Loucy (cell line): ENCODE measurements around the gene USP19.

ENCODE experiments used
- H2AFZ ChIP-seq: fragments of 200-600 bp; sonication (generic); 2 replicates; pipeline ENCODE4 v1.6.0; 2016; ENCODE audit warnings: antibody characterized with exemption, mild to moderate bottlenecking, low read length, moderate library complexity
- H3F3A ChIP-seq: fragments of 200-600 bp; 2 replicates; pipeline ENCODE4 v1.6.0; 2016; ENCODE audit warnings: antibody characterized with exemption, low read depth, mild to moderate bottlenecking
- H3K27me3 ChIP-seq: fragments of 200-600 bp; sonication (generic); 2 replicates; pipeline ENCODE4 v1.6.1; 2014; ENCODE audit warnings: low read length, mild to moderate bottlenecking; ENCODE audit not compliant: insufficient read depth, poor library complexity, severe bottlenecking
- H3K36me3 ChIP-seq: fragments of 200-600 bp; sonication (generic); 2 replicates; pipeline ENCODE4 v1.6.1; 2016; ENCODE audit warnings: low read length; ENCODE audit not compliant: insufficient read depth
- H3K4me1 ChIP-seq: fragments of 200-600 bp; sonication (generic); 2 replicates; pipeline ENCODE4 v1.5.1; 2014; ENCODE audit warnings: low read length, mild to moderate bottlenecking; ENCODE audit not compliant: insufficient read depth, poor library complexity, severe bottlenecking
- H3K4me2 ChIP-seq: fragments of 200-600 bp; sonication (generic); 2 replicates; pipeline ENCODE4 v1.6.0; 2014; ENCODE audit warnings: antibody characterized with exemption, low read length, low read depth, mild to moderate bottlenecking; ENCODE audit not compliant: poor library complexity, severe bottlenecking
- H3K4me3 ChIP-seq: fragments of 200-600 bp; sonication (generic); 2 replicates; pipeline ENCODE4 v1.5.1; 2014; ENCODE audit warnings: low read length, mild to moderate bottlenecking, mixed read lengths; ENCODE audit not compliant: poor library complexity, severe bottlenecking
- H3K79me2 ChIP-seq: fragments of 200-600 bp; sonication (generic); 2 replicates; pipeline ENCODE4 v1.6.1; 2014; ENCODE audit warnings: low read length; ENCODE audit not compliant: insufficient read depth
- H3K9ac ChIP-seq: fragments of 200-600 bp; sonication (generic); 2 replicates; pipeline ENCODE4 v1.6.0; 2014; ENCODE audit warnings: mild to moderate bottlenecking, low read depth, low read length, moderate library complexity; ENCODE audit not compliant: poor library complexity, severe bottlenecking
- H3K9me2 ChIP-seq: fragments of 200-600 bp; sonication (generic); replicated peaks from 2 replicates; pipeline ENCODE4 v1.6.1; 2016; ENCODE audit warnings: low read depth, low read length, mixed read lengths
- H3K9me3 ChIP-seq: fragments of 200-600 bp; sonication (generic); 2 replicates; pipeline ENCODE4 v1.6.1; 2014; ENCODE audit warnings: mild to moderate bottlenecking, antibody characterized with exemption, low read length, low read depth; ENCODE audit not compliant: insufficient read depth
- H4K20me1 ChIP-seq: fragments of 200-600 bp; sonication (generic); 2 replicates; pipeline ENCODE4 v1.6.0; 2014; ENCODE audit warnings: antibody characterized with exemption, low read length, mild to moderate bottlenecking; ENCODE audit not compliant: insufficient read depth, poor library complexity, severe bottlenecking
- EZH2phosphoT487 ChIP-seq: fragments of 200-600 bp; IDR thresholded peaks from 2 replicates; pipeline ENCODE4 v1.6.1; 2018; ENCODE audit warnings: antibody characterized with exemption, mild to moderate bottlenecking, moderate library complexity, borderline replicate concordance
- TF ChIP-seq, protein P1 (sequence below): fragments of 200-600 bp; sonication (generic); conservative IDR thresholded peaks from 2 replicates; pipeline ENCODE4 v1.5.1; 2014; ENCODE audit warnings: mild to moderate bottlenecking, antibody characterized with exemption, low read length

USP19 gene

DNA sequence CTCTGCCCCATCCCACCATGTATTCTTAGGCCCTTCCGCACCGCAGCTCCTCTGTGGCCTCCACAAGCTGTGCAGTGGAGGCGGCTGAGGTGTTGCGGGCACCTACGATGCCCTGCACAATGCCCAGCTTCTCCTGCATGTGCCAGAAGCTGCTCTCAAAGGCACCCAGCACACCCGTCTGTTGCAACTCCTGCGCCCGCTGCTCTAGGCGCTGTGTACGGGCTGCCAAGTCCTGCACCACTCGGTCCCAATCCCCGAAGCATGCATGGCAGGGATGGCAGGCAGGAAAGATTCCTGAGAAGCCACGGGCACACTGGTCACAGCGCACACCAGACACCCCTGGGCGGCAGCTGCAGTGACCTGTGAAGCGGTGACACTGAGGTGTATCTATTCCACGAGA, 3.1 kb upstream of the USP19 start:
- H3K27me3 ChIP-seq: no peaks in the 10 kb centered on the region
- H3K79me2 ChIP-seq: peaks cover 16% of the 10 kb centered on the region
- no peak overlapping the region for H3K4me2 ChIP-seq
- H3F3A ChIP-seq: peaks cover 7% of the 10 kb centered on the region
- no peaks in the 10 kb centered on the region for H3K36me3 ChIP-seq
- H4K20me1 ChIP-seq: peaks cover 3% of the 10 kb centered on the region
- TF ChIP-seq EZH2phosphoT487: no peak
- TF ChIP-seq, protein P1, sequence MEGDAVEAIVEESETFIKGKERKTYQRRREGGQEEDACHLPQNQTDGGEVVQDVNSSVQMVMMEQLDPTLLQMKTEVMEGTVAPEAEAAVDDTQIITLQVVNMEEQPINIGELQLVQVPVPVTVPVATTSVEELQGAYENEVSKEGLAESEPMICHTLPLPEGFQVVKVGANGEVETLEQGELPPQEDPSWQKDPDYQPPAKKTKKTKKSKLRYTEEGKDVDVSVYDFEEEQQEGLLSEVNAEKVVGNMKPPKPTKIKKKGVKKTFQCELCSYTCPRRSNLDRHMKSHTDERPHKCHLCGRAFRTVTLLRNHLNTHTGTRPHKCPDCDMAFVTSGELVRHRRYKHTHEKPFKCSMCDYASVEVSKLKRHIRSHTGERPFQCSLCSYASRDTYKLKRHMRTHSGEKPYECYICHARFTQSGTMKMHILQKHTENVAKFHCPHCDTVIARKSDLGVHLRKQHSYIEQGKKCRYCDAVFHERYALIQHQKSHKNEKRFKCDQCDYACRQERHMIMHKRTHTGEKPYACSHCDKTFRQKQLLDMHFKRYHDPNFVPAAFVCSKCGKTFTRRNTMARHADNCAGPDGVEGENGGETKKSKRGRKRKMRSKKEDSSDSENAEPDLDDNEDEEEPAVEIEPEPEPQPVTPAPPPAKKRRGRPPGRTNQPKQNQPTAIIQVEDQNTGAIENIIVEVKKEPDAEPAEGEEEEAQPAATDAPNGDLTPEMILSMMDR: no peak
- H2AFZ ChIP-seq: no peak overlapping the region
- no peaks in the 10 kb centered on the region for H3K9me2 ChIP-seq
- H3K9ac ChIP-seq: no peak overlapping the region
- no peak overlapping the region for H3K4me3 ChIP-seq
- peaks cover 18% of the 10 kb centered on the region for H3K4me1 ChIP-seq
- H3K9me3 ChIP-seq: no peaks in the 10 kb centered on the region

DNA sequence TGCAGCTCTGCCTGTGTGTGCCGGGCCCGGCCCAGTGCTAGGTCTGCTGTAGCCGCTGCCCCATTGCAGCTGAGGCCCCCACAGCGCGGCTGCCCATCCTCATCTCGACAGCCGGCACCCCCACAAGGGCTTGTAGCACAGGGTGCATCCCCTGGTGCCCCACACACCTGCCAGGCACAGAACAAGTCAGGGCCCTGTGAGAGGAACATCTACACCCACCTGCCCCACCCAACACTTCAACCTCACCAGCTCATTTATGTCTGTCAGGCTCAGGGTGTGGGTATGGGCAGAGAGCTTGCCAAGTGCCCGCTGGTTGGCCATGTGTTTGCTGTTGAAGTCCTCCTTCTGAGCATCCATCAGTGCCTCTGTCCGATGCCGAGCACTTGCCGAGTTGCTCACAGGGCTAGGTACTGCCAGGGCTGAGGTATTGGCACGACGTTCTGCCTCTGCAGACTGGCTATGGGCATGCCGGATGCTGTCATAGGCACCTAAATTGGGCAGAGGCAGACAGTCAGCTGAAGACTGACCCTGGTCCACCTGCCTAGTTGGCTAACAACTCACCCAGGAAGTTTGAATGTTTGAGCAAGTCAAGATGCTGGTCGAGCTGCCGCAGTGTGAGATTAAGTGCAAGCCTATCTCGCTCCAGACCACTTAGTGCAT, 2.4 kb upstream of the USP19 start:
- no peak for TF ChIP-seq EZH2phosphoT487
- Histone ChIP-seq H3K36me3 (peaks cover under 1% of the 10 kb centered on the region; the same call in 1 of the 2 replicates), H3K27me3 (no peaks in the 10 kb centered on the region), H4K20me1 (peaks cover 3% of the 10 kb centered on the region), H3K4me1 (peaks cover 21% of the 10 kb centered on the region), H3K4me2 (no peak overlapping the region), H3K79me2 (peaks cover 23% of the 10 kb centered on the region), H3K9me3 (no peaks in the 10 kb centered on the region), H3K9me2 (no peaks in the 10 kb centered on the region), H3F3A (peaks cover 7% of the 10 kb centered on the region), H3K9ac (no peak overlapping the region), H2AFZ (no peak overlapping the region), H3K4me3 (no peak overlapping the region)

DNA sequence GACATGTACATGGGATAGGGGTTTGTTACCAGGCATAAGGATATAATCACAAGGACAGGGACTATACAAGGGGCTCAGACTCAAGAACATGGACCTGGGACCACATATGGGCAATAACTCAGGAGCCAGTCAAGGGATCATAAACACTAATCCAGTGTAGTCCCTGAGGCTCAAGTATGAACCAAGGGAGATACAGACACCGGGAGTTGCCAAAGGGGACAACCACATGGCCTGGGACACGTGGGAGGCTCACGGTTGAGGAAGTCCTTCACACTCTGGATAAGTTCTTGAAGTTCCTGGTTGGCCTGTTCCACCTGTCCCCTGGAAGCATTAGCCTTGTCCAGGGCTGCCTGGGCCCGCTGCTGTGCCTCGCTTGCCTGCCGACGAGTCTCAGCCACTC, 1.8 kb upstream of the USP19 start:
- H3K4me1 ChIP-seq: peaks cover 21% of the 10 kb centered on the region
- H3K4me3 ChIP-seq: no peak overlapping the region
- H3K36me3 ChIP-seq: peaks cover 6% of the 10 kb centered on the region; the same call in 1 of the 2 replicates
- H2AFZ ChIP-seq: no peak overlapping the region
- H3K27me3 ChIP-seq: no peaks in the 10 kb centered on the region
- H3K9ac ChIP-seq: no peak overlapping the region
- no peak overlapping the region for H3K4me2 ChIP-seq
- H3F3A ChIP-seq: peaks cover 7% of the 10 kb centered on the region
- H4K20me1 ChIP-seq: peaks cover 3% of the 10 kb centered on the region
- H3K79me2 ChIP-seq: peaks cover 28% of the 10 kb centered on the region
- H3K9me2 ChIP-seq: no peaks in the 10 kb centered on the region
- no peaks in the 10 kb centered on the region for H3K9me3 ChIP-seq
- TF ChIP-seq, protein P1: no peak
- no peak for TF ChIP-seq EZH2phosphoT487

DNA sequence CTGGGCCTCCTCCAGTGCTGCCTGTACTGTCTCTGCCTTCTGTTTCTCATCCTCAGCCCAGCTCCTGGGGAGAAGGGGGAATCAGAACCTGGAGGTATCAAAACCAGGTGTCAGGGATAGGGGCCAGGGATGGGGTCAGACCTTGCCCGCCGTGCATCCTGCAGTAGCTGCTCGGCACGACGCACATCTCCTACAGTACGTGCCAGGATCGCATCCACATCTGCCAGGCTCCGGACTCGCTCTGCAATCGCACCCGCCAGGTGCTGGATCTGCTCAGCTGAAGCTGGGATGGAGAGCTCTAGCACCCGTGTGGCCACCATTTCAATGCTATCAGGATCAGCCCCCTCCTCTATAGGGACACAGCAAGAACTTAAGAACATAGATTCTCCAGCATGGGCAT, 1.4 kb upstream of the USP19 start:
- H3K27me3 ChIP-seq: no peaks in the 10 kb centered on the region
- no peak overlapping the region for H3K9ac ChIP-seq
- H3K79me2 ChIP-seq: peaks cover 32% of the 10 kb centered on the region
- no peak overlapping the region for H2AFZ ChIP-seq
- no peaks in the 10 kb centered on the region for H3K9me3 ChIP-seq
- no peak overlapping the region for H3K4me2 ChIP-seq
- no peak for TF ChIP-seq EZH2phosphoT487
- TF ChIP-seq, protein P1: no peak
- no peaks in the 10 kb centered on the region for H3K9me2 ChIP-seq
- H3K4me3 ChIP-seq: no peak overlapping the region
- peaks cover 7% of the 10 kb centered on the region for H3F3A ChIP-seq
- H3K36me3 ChIP-seq: peaks cover 10% of the 10 kb centered on the region; the same call in 1 of the 2 replicates
- H3K4me1 ChIP-seq: peaks cover 21% of the 10 kb centered on the region
- peaks cover 3% of the 10 kb centered on the region for H4K20me1 ChIP-seq
